ENCODE measurements around the gene CDC42BPA. TPM values are rescaled to one million over a fixed set of nuclear protein-coding genes. Genes with fewer than 3 reads are reported as not detected.

CDC42BPA gene
- total and polyA plus RNA-seq, 2 of the 8 experiments (the other 6 are each of a cell fraction or from before 2014, with no cell fraction given): 7.1 to 28.5 TPM

- H3K9ac ChIP-seq (replicated peaks in 1 of 4; ENCODE audit: extremely low read depth in 1 of 4, low read depth in 3 of 4, low read length in 3 of 4): no peak overlapping the region
Measured at GRCh38 chr1:226981838-226982237, 336.5 kb downstream of the CDC42BPA start.

More at GRCh38 chr1:226981838-226982237, 336.5 kb downstream of the CDC42BPA start:
- Histone ChIP-seq H3K9me3 (ENCODE audit: insufficient read depth in 2 of 2, low read depth in 1 of 2, low read length in 1 of 2) (no peaks in the 10 kb centered on the region), H2BK120ac (replicated peaks; ENCODE audit: low read depth, low read length) (no peak overlapping the region), H3K14ac (ENCODE audit: insufficient read length) (no peak overlapping the region), H3K79me1 (ENCODE audit: low read depth, low read length) (no peaks in the 10 kb centered on the region), H2BK5ac (ENCODE audit: low read depth, low read length) (no peak overlapping the region; the same call in 1 of the 2 replicates), H2AK5ac (ENCODE audit: low read depth, low read length) (no peak overlapping the region), H3K18ac (ENCODE audit: extremely low read depth, low read length) (no peak overlapping the region), H2AFZ (ENCODE audit: low read length) (no peak overlapping the region), H4K8ac (ENCODE audit: extremely low read depth, insufficient read depth, low read length) (no peak overlapping the region), H3K79me2 (ENCODE audit: control insufficient read depth in 1 of 2, insufficient read depth in 2 of 2, low read length in 2 of 2) (no peaks in the 10 kb centered on the region), H2BK12ac (ENCODE audit: low read depth, low read length) (no peak overlapping the region), H3K23ac (ENCODE audit: insufficient read length) (no peak overlapping the region), H3K56ac (replicated peaks; ENCODE audit: insufficient read length, low read depth, low read length) (no peak overlapping the region), H3K36me3 (ENCODE audit: control insufficient read depth in 2 of 4, insufficient read depth in 4 of 4, low read length in 3 of 4) (peaks cover 0 to 10% (median 3%) of the 10 kb centered on the region in 4 experiments; a peak in 5 of 8 replicates), H4K91ac (replicated peaks; ENCODE audit: insufficient read length, low read length) (no peak overlapping the region), H4K20me1 (replicated peaks in 1 of 2; ENCODE audit: control insufficient read depth in 1 of 2, insufficient read depth in 2 of 2, low read length in 2 of 2) (peaks cover 4 to 5% of the 10 kb centered on the region in 2 experiments), H3K27ac (ENCODE audit: low read depth, low read length) (no peak overlapping the region), H3K4me2 (ENCODE audit: insufficient read depth in 1 of 2, low read depth in 2 of 2, low read length in 2 of 2) (no peak overlapping the region), H3K4ac (replicated peaks; ENCODE audit: insufficient read length, low read depth, low read length) (no peak overlapping the region), H2BK20ac (ENCODE audit: low read length) (no peak overlapping the region), H3K4me3 (ENCODE audit: extremely low read depth in 1 of 4, insufficient read depth in 2 of 4, low read depth in 3 of 4, low read length in 4 of 4) (no peak overlapping the region), H2BK15ac (ENCODE audit: low read length) (no peak overlapping the region), H4K5ac (ENCODE audit: insufficient read length, low read depth, low read length) (no peak overlapping the region), H3K27me3 (replicated peaks in 1 of 4; ENCODE audit: control insufficient read depth in 3 of 4, extremely low read depth in 1 of 4, insufficient read depth in 3 of 4, low read length in 3 of 4) (no peaks in the 10 kb centered on the region), H3K4me1 (replicated peaks in 1 of 4; ENCODE audit: control insufficient read depth in 3 of 4, insufficient read depth in 4 of 4, low read length in 3 of 4) (no peaks in the 10 kb centered on the region; a peak in 1 of 7 replicates), H3K23me2 (ENCODE audit: low read depth, low read length) (peaks cover 11% of the 10 kb centered on the region; the same call in 1 of the 2 replicates)
- WGBS, 2 experiments (ENCODE audit: extremely low coverage in 1 of 2, insufficient coverage in 1 of 2, insufficient read length in 1 of 2, insufficient replicate concordance in 2 of 2, low coverage in 1 of 2, low lambda C conversion rate in 2 of 2, missing lambda C conversion rate in 1 of 2): 99% methylated on average over 17 of the region's 18 CpGs; no CpG with 5 or more reads in 1 of the 2 experiments
- TF ChIP-seq BACH1 (IDR thresholded peaks at IDR 0.05; ENCODE audit: low read length) (no peak), YY1 (IDR thresholded peaks at IDR 0.05; ENCODE audit: low read depth, low read length) (no peak)
- ChIA-PET POLR2A (ENCODE audit: partially characterized antibody) (no interaction called here), CTCF (ENCODE audit: partially characterized antibody) (no interaction called here)
- FAIRE-seq (no peak), DNase-seq (ENCODE audit: low read depth in 1 of 2, low spot score in 2 of 2) (no peak)

Measured in H1 (cell line).